Measurements from ENCODE around the gene SGPP2.

- TF ChIP-seq SMC3 (IDR thresholded peaks at IDR 0.05; ENCODE audit: low read depth, low read length) (no peak), CTCF (conservative IDR thresholded peaks at IDR 0.05; ENCODE audit: low read depth, low read length) (no peak)
Observed at GRCh38 chr2:222456479-222457077, 32.2 kb downstream of the SGPP2 start.

Measured in IMR-90 (cell line).